Measurements from ENCODE around the gene RUNX3.

Gene RUNX3

GRCh38 chr1:24940231-24940630 is 10.2 kb upstream of the RUNX3 start:
- Histone ChIP-seq H3K27ac (ENCODE audit: low read depth, low read length) (no peak overlapping the region), H3K27me3 (ENCODE audit: control insufficient read depth in 1 of 2, insufficient read depth in 2 of 2, low read length in 2 of 2) (peaks cover 0 to 2% of the 10 kb centered on the region in 2 donors), H3K4me3 (ENCODE audit: low read depth in 1 of 2, low read length in 2 of 2) (no peak overlapping the region), H3K9ac (ENCODE audit: low read length) (no peak overlapping the region), H3K9me3 (ENCODE audit: low read length) (no peaks in the 10 kb centered on the region), H3K4me1 (ENCODE audit: insufficient read depth, low read length) (no peaks in the 10 kb centered on the region), H3K36me3 (ENCODE audit: insufficient read depth, low read length) (no peaks in the 10 kb centered on the region)

GRCh38 chr1:24939675-24940193 is 9.7 kb upstream of the RUNX3 start:
- H3K4me1 ChIP-seq (ENCODE audit: insufficient read depth, low read length), result no peaks in the 10 kb centered on the region

GRCh38 chr1:24939040-24939674 is 9.1 kb upstream of the RUNX3 start:
- Histone ChIP-seq H3K36me3 (ENCODE audit: insufficient read depth, low read length) (no peaks in the 10 kb centered on the region), H3K4me1 (ENCODE audit: insufficient read depth, low read length) (no peaks in the 10 kb centered on the region), H3K27ac (ENCODE audit: low read depth, low read length) (no peak overlapping the region), H3K9me3 (ENCODE audit: low read length) (no peaks in the 10 kb centered on the region), H3K4me3 (ENCODE audit: low read depth in 1 of 2, low read length in 2 of 2) (no peak overlapping the region), H3K9ac (ENCODE audit: low read length) (no peak overlapping the region), H3K27me3 (ENCODE audit: control insufficient read depth in 1 of 2, insufficient read depth in 2 of 2, low read length in 2 of 2) (peaks cover 5 to 13% of the 10 kb centered on the region in 2 donors)

More at GRCh38 chr1:24939675-24940193, 9.7 kb upstream of the RUNX3 start:
- Histone ChIP-seq H3K27me3 (ENCODE audit: control insufficient read depth in 1 of 2, insufficient read depth in 2 of 2, low read length in 2 of 2) (peaks cover 0 to 7% of the 10 kb centered on the region in 2 donors), H3K9me3 (ENCODE audit: low read length) (no peaks in the 10 kb centered on the region), H3K27ac (ENCODE audit: low read depth, low read length) (no peak overlapping the region), H3K9ac (ENCODE audit: low read length) (no peak overlapping the region), H3K4me3 (ENCODE audit: low read depth in 1 of 2, low read length in 2 of 2) (no peak overlapping the region), H3K36me3 (ENCODE audit: insufficient read depth, low read length) (no peaks in the 10 kb centered on the region)

GRCh38 chr1:24938276-24938675 is 8.2 kb upstream of the RUNX3 start:
- H3K9ac ChIP-seq (ENCODE audit: low read length), result no peak overlapping the region
- no peaks in the 10 kb centered on the region for H3K4me1 ChIP-seq (ENCODE audit: insufficient read depth, low read length)
- H3K27ac ChIP-seq (ENCODE audit: low read depth, low read length), result no peak overlapping the region
- peaks cover 13 to 20% of the 10 kb centered on the region in 2 donors for H3K27me3 ChIP-seq (ENCODE audit: control insufficient read depth in 1 of 2, insufficient read depth in 2 of 2, low read length in 2 of 2)
- no peaks in the 10 kb centered on the region for H3K36me3 ChIP-seq (ENCODE audit: insufficient read depth, low read length)
- no peak overlapping the region for H3K4me3 ChIP-seq (ENCODE audit: low read depth in 1 of 2, low read length in 2 of 2)
- no peaks in the 10 kb centered on the region for H3K9me3 ChIP-seq (ENCODE audit: low read length)

GRCh38 chr1:24936684-24937083 is 6.6 kb upstream of the RUNX3 start:
- Histone ChIP-seq H3K27me3 (ENCODE audit: control insufficient read depth in 1 of 2, insufficient read depth in 2 of 2, low read length in 2 of 2) (peaks cover 25 to 33% of the 10 kb centered on the region in 2 donors), H3K4me1 (ENCODE audit: insufficient read depth, low read length) (no peaks in the 10 kb centered on the region), H3K27ac (ENCODE audit: low read depth, low read length) (no peak overlapping the region), H3K36me3 (ENCODE audit: insufficient read depth, low read length) (no peaks in the 10 kb centered on the region), H3K9ac (ENCODE audit: low read length) (no peak overlapping the region), H3K4me3 (ENCODE audit: low read depth in 1 of 2, low read length in 2 of 2) (no peak overlapping the region), H3K9me3 (ENCODE audit: low read length) (no peaks in the 10 kb centered on the region)

GRCh38 chr1:24935615-24936484 is 5.8 kb upstream of the RUNX3 start:
- no peaks in the 10 kb centered on the region for H3K36me3 ChIP-seq (ENCODE audit: insufficient read depth, low read length)
- no peaks in the 10 kb centered on the region for H3K4me1 ChIP-seq (ENCODE audit: insufficient read depth, low read length)
- peaks cover 33 to 42% of the 10 kb centered on the region in 2 donors for H3K27me3 ChIP-seq (ENCODE audit: control insufficient read depth in 1 of 2, insufficient read depth in 2 of 2, low read length in 2 of 2)
- H3K9ac ChIP-seq (ENCODE audit: low read length), result no peak overlapping the region
- no peak overlapping the region for H3K27ac ChIP-seq (ENCODE audit: low read depth, low read length)
- H3K9me3 ChIP-seq (ENCODE audit: low read length), result no peaks in the 10 kb centered on the region
- no peak overlapping the region for H3K4me3 ChIP-seq (ENCODE audit: low read depth in 1 of 2, low read length in 2 of 2)

GRCh38 chr1:24935196-24935526 is 5.1 kb upstream of the RUNX3 start:
- no peaks in the 10 kb centered on the region for H3K36me3 ChIP-seq (ENCODE audit: insufficient read depth, low read length)
- H3K27me3 ChIP-seq (ENCODE audit: control insufficient read depth in 1 of 2, insufficient read depth in 2 of 2, low read length in 2 of 2), result peaks cover 39 to 49% of the 10 kb centered on the region in 2 donors
- H3K9ac ChIP-seq (ENCODE audit: low read length), result no peak overlapping the region
- H3K4me1 ChIP-seq (ENCODE audit: insufficient read depth, low read length), result no peaks in the 10 kb centered on the region
- H3K27ac ChIP-seq (ENCODE audit: low read depth, low read length), result no peak overlapping the region
- H3K9me3 ChIP-seq (ENCODE audit: low read length), result no peaks in the 10 kb centered on the region
- H3K4me3 ChIP-seq (ENCODE audit: low read depth in 1 of 2, low read length in 2 of 2), result no peak overlapping the region

GRCh38 chr1:24934310-24935195 is 4.5 kb upstream of the RUNX3 start:
- H3K27ac ChIP-seq (ENCODE audit: low read depth, low read length), result no peak overlapping the region
- H3K4me1 ChIP-seq (ENCODE audit: insufficient read depth, low read length), result no peaks in the 10 kb centered on the region
- H3K9me3 ChIP-seq (ENCODE audit: low read length), result no peaks in the 10 kb centered on the region
- no peak overlapping the region for H3K4me3 ChIP-seq (ENCODE audit: low read depth in 1 of 2, low read length in 2 of 2)
- H3K9ac ChIP-seq (ENCODE audit: low read length), result no peak overlapping the region
- H3K36me3 ChIP-seq (ENCODE audit: insufficient read depth, low read length), result no peaks in the 10 kb centered on the region
- H3K27me3 ChIP-seq (ENCODE audit: control insufficient read depth in 1 of 2, insufficient read depth in 2 of 2, low read length in 2 of 2), result peaks cover 39 to 51% of the 10 kb centered on the region in 2 donors

GRCh38 chr1:24933468-24933867 is 3.4 kb upstream of the RUNX3 start:
- Histone ChIP-seq H3K4me3 (ENCODE audit: low read depth in 1 of 2, low read length in 2 of 2) (no peak overlapping the region), H3K27me3 (ENCODE audit: control insufficient read depth in 1 of 2, insufficient read depth in 2 of 2, low read length in 2 of 2) (peaks cover 50 to 62% of the 10 kb centered on the region in 2 donors), H3K9ac (ENCODE audit: low read length) (no peak overlapping the region), H3K9me3 (ENCODE audit: low read length) (no peaks in the 10 kb centered on the region), H3K4me1 (ENCODE audit: insufficient read depth, low read length) (no peaks in the 10 kb centered on the region), H3K36me3 (ENCODE audit: insufficient read depth, low read length) (no peaks in the 10 kb centered on the region), H3K27ac (ENCODE audit: low read depth, low read length) (no peak overlapping the region)

GRCh38 chr1:24932725-24933294 is 2.7 kb upstream of the RUNX3 start:
- Histone ChIP-seq H3K9ac (ENCODE audit: low read length) (no peak overlapping the region), H3K36me3 (ENCODE audit: insufficient read depth, low read length) (no peaks in the 10 kb centered on the region), H3K4me3 (ENCODE audit: low read depth in 1 of 2, low read length in 2 of 2) (peak overlapping the region in 1 of 2 donors; percentile 5), H3K9me3 (ENCODE audit: low read length) (peaks cover 4% of the 10 kb centered on the region), H3K27me3 (ENCODE audit: control insufficient read depth in 1 of 2, insufficient read depth in 2 of 2, low read length in 2 of 2) (peaks cover 56 to 68% of the 10 kb centered on the region in 2 donors), H3K4me1 (ENCODE audit: insufficient read depth, low read length) (no peaks in the 10 kb centered on the region), H3K27ac (ENCODE audit: low read depth, low read length) (no peak overlapping the region)

GRCh38 chr1:24932284-24932683 is 2.2 kb upstream of the RUNX3 start:
- peak overlapping the region in 1 of 2 donors; percentile 5 for H3K4me3 ChIP-seq (ENCODE audit: low read depth in 1 of 2, low read length in 2 of 2)
- peaks cover 4% of the 10 kb centered on the region for H3K9me3 ChIP-seq (ENCODE audit: low read length)
- H3K4me1 ChIP-seq (ENCODE audit: insufficient read depth, low read length), result no peaks in the 10 kb centered on the region
- H3K27ac ChIP-seq (ENCODE audit: low read depth, low read length), result no peak overlapping the region
- no peak overlapping the region for H3K9ac ChIP-seq (ENCODE audit: low read length)
- H3K36me3 ChIP-seq (ENCODE audit: insufficient read depth, low read length), result no peaks in the 10 kb centered on the region
- H3K27me3 ChIP-seq (ENCODE audit: control insufficient read depth in 1 of 2, insufficient read depth in 2 of 2, low read length in 2 of 2), result peaks cover 61 to 73% of the 10 kb centered on the region in 2 donors
